SK-N-SH treated with all-trans-retinoic acid at 6 μM for 48 hours (cell line): ENCODE measurements around the gene UPK1B.

ENCODE experiments used
- ATAC-seq: fragments of 200-7000 bp; cut with Tn5 transposase; 3 replicates; pipeline ENCODE4 v1.9.1; 2020; ENCODE audit warnings: mild to moderate bottlenecking, moderate library complexity
- ARNTL ChIP-seq: fragments of 450-650 bp; formaldehyde crosslinking; IDR thresholded peaks from 2 replicates; pipeline ENCODE4 v1.5.0; 2020; ENCODE audit warnings: low read depth, mild to moderate bottlenecking, moderate library complexity, borderline replicate concordance
- BACH2 ChIP-seq: fragments of 250-450 bp; sonication (Bioruptor Pico); IDR thresholded peaks from 2 replicates; pipeline ENCODE4 v1.9.0; 2021; ENCODE audit warnings: mild to moderate bottlenecking, borderline replicate concordance
- CREB5 ChIP-seq: fragments of 250-450 bp; sonication (Bioruptor Pico); IDR thresholded peaks from 2 replicates; pipeline ENCODE4 v1.5.1; 2020; ENCODE audit warnings: low read depth, mild to moderate bottlenecking, moderate library complexity
- CSDC2 ChIP-seq: fragments of 250-450 bp; sonication (Bioruptor Pico); IDR thresholded peaks from 2 replicates; pipeline ENCODE4 v1.5.0; 2020; ENCODE audit warnings: mild to moderate bottlenecking, moderate library complexity
- CSRNP3 ChIP-seq: fragments of 250-450 bp; sonication (Bioruptor Pico); IDR thresholded peaks from 2 replicates; pipeline ENCODE4 v1.5.1; 2021; ENCODE audit warnings: mild to moderate bottlenecking, moderate library complexity
- ESRRG ChIP-seq: fragments of 250-450 bp; sonication (Bioruptor Pico); IDR thresholded peaks from 2 replicates; pipeline ENCODE4 v1.6.1; 2021; ENCODE audit warnings: mild to moderate bottlenecking
- OSR1 ChIP-seq: fragments of 250-450 bp; sonication (Bioruptor Pico); IDR thresholded peaks from 2 replicates; pipeline ENCODE4 v1.8.0; 2022; ENCODE audit warnings: moderate library complexity, mild to moderate bottlenecking, inconsistent platforms
- PATZ1 ChIP-seq: fragments of 250-450 bp; sonication (Bioruptor Pico); IDR thresholded peaks from 2 replicates; pipeline ENCODE4 v1.8.0; 2020; ENCODE audit warnings: mild to moderate bottlenecking, moderate library complexity, borderline replicate concordance
- PPARA ChIP-seq: fragments of 250-450 bp; sonication (Bioruptor Pico); IDR thresholded peaks from 2 replicates; pipeline ENCODE4 v1.5.0; 2020; ENCODE audit warnings: mild to moderate bottlenecking, borderline replicate concordance
- RARB ChIP-seq: fragments of 250-450 bp; sonication (Bioruptor Pico); IDR thresholded peaks from 2 replicates; pipeline ENCODE4 v1.8.0; 2021; ENCODE audit warnings: mild to moderate bottlenecking, moderate library complexity
- TCF4 ChIP-seq: fragments of 250-450 bp; sonication (Bioruptor Pico); IDR thresholded peaks from 2 replicates; pipeline ENCODE4 v1.8.0; 2021; ENCODE audit warnings: mild to moderate bottlenecking, moderate library complexity, borderline replicate concordance
- TOX ChIP-seq: fragments of 250-450 bp; sonication (Bioruptor Pico); IDR thresholded peaks from 2 replicates; pipeline ENCODE4 v1.8.0; 2021; ENCODE audit warnings: mild to moderate bottlenecking, moderate library complexity, borderline replicate concordance
- ZFP3 ChIP-seq: fragments of 250-450 bp; sonication (Bioruptor Pico); IDR thresholded peaks from 2 replicates; pipeline ENCODE4 v1.5.0; 2020; ENCODE audit warnings: mild to moderate bottlenecking, moderate library complexity
- ZFP30 ChIP-seq: fragments of 450-650 bp; formaldehyde crosslinking; IDR thresholded peaks from 2 replicates; pipeline ENCODE4 v1.5.0; 2022; ENCODE audit warnings: mild to moderate bottlenecking, moderate library complexity
- ZNF565 ChIP-seq: fragments of 450-650 bp; formaldehyde crosslinking; conservative IDR thresholded peaks from 2 replicates; pipeline ENCODE4 v1.5.0; 2020; ENCODE audit warnings: low read depth, mild to moderate bottlenecking, moderate library complexity
- ZNF70 ChIP-seq: fragments of 450-650 bp; formaldehyde crosslinking; IDR thresholded peaks from 2 replicates; pipeline ENCODE4 v1.5.0; 2020; ENCODE audit warnings: mild to moderate bottlenecking, moderate library complexity
- ZNF8 ChIP-seq: fragments of 450-650 bp; formaldehyde crosslinking; IDR thresholded peaks from 2 replicates; pipeline ENCODE4 v1.5.0; 2020; ENCODE audit warnings: mild to moderate bottlenecking, moderate library complexity
- TF ChIP-seq, protein P1 (sequence below): fragments of 250-450 bp; sonication (Bioruptor Pico); IDR thresholded peaks from 2 replicates; pipeline ENCODE4 v1.8.0; 2021; ENCODE audit warnings: low read depth, mild to moderate bottlenecking, moderate library complexity, borderline replicate concordance

UPK1B gene

DNA sequence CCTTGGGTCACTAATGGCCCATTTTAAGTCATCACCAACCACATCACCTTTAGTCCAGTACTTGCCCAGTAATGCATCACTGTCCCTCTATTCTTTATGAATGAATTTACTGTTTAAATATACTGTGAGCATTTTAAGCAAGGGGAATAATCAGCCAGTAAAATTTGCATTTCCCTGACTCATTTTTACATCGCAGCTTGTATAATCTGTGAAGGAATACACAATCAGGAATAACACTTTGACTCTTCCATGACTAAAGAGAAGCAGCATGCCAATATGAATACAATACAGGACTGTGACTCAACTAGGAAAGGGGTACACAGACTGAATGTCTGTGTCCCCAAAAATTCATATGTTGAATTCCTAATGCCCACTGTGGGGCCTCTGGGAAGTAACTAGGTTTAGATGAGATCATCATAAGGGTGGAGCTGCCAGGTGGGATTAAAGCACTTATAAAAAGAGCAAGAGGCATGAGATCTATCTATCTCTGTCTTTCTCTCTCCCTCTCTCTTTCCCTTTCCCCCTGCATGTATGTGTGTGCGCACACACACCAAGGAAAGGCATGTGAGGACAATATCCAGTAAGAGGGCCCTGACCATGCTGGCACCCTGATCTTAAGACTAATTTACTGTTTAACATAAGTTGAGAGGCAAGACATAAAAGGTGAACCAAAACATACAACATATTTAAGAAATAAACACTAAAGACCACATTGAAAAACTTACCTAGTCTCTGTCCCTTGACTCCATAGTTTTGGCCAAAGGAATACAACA is 55.2 kb downstream of the UPK1B start (continued):
- TF ChIP-seq, protein P1, sequence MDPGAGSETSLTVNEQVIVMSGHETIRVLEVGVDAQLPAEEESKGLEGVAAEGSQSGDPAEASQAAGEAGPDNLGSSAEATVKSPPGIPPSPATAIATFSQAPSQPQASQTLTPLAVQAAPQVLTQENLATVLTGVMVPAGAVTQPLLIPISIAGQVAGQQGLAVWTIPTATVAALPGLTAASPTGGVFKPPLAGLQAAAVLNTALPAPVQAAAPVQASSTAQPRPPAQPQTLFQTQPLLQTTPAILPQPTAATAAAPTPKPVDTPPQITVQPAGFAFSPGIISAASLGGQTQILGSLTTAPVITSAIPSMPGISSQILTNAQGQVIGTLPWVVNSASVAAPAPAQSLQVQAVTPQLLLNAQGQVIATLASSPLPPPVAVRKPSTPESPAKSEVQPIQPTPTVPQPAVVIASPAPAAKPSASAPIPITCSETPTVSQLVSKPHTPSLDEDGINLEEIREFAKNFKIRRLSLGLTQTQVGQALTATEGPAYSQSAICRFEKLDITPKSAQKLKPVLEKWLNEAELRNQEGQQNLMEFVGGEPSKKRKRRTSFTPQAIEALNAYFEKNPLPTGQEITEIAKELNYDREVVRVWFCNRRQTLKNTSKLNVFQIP (CRISPR knock-in tag) = no peak
- TF ChIP-seq RARB (CRISPR knock-in tag) (no peak), ZFP30 (CRISPR knock-in tag) (no peak)

DNA sequence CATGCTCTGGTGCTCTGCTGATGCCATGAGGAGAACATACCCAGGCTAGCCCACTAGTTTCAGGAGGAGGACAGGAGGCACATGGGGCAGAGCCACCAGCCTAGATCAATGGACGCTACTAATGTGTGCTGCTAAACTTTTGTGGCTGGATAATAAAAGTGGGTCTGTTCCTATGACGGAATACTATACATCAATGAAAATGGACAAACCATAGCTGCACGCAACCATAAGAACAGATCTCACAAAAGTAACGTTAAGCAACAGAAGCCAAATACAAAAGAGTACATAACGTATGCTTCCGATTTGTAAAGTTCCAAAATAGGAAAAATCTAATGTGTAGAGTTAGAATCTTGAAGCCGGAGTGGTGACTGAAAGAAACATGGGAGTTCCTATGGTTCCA is 55.8 kb downstream of the UPK1B start:
- TF ChIP-seq PPARA (no peak), ZNF70 (no peak), CREB5 (no peak), CSRNP3 (CRISPR knock-in tag) (no peak), OSR1 (CRISPR knock-in tag) (no peak), ZFP3 (CRISPR knock-in tag) (no peak), ESRRG (CRISPR knock-in tag) (no peak), ZFP30 (CRISPR knock-in tag) (no peak), PATZ1 (no peak), TOX (CRISPR knock-in tag) (no peak), ZNF565 (no peak)
- TF ChIP-seq, protein P1 (CRISPR knock-in tag) = no peak
- no peak for ATAC-seq

- no peak for ATAC-seq
- no peak for TF ChIP-seq RARB (CRISPR knock-in tag)
- no peak for TF ChIP-seq CSDC2 (CRISPR knock-in tag)
- no peak for TF ChIP-seq ARNTL (CRISPR knock-in tag)
These were observed 56.7 kb downstream of the UPK1B start for GRCh38 chr3:119230071-119230470.

DNA sequence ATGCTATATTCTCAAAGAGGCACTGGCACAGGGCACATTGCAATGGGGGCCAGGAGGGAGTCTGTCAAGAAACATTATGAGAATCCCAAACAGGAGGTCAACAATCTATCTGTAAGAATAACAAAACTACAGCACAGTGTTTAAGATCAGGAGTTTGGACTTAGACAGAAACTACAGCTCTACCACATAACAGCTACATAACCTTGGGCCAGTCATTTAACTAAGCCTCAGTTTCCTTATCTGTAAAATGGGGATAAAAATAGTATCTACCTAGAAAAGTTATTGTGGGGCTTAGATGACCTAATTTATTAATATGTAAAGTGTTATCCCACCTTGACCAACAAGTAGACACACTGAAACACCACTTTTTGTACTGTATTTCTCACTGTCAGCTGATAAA is 57.3 kb downstream of the UPK1B start:
- TF ChIP-seq TOX (CRISPR knock-in tag) = no peak
- no peak for TF ChIP-seq CSDC2 (CRISPR knock-in tag)
- TF ChIP-seq ZNF70 = no peak
- no peak for TF ChIP-seq PATZ1
- no peak for TF ChIP-seq ZFP3 (CRISPR knock-in tag)
- TF ChIP-seq BACH2 (CRISPR knock-in tag) = no peak
- no peak for TF ChIP-seq RARB (CRISPR knock-in tag)
- no peak for TF ChIP-seq ZNF8 (CRISPR knock-in tag)
- no peak for TF ChIP-seq TCF4
- no peak for ATAC-seq
